GM21526 (cell line): ENCODE results near the gene SEMA3F.

Experiments
- ATAC-seq: cut with Tn5 transposase; IDR thresholded peaks from one replicate; pipeline ENCODE4 v1.9.1; 2021; ENCODE audit warnings: moderate library complexity; ENCODE audit not compliant: unreplicated experiment, low FRiP score

Gene SEMA3F

DNA sequence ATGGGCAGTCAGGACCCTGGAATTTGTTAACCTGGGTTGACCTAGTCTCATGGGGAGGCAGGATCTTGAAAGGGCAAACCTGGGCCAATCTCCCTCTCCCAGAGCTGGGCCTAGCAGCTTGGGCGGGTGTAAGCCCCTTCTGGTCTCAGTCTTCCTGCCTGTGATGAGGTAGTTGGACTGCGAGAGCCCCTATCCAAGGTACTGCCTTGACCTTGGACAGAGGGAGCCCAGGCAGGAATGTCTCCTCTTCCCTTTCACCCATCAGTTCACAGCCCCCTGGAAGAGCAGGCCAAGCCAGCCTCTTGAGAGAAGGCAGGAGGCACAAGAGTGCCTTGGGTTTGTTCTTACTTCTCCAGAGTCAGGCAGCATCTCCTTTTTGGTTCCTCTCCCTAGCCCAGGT lies 24.7 kb upstream of the SEMA3F start:
- no peak for ATAC-seq

DNA sequence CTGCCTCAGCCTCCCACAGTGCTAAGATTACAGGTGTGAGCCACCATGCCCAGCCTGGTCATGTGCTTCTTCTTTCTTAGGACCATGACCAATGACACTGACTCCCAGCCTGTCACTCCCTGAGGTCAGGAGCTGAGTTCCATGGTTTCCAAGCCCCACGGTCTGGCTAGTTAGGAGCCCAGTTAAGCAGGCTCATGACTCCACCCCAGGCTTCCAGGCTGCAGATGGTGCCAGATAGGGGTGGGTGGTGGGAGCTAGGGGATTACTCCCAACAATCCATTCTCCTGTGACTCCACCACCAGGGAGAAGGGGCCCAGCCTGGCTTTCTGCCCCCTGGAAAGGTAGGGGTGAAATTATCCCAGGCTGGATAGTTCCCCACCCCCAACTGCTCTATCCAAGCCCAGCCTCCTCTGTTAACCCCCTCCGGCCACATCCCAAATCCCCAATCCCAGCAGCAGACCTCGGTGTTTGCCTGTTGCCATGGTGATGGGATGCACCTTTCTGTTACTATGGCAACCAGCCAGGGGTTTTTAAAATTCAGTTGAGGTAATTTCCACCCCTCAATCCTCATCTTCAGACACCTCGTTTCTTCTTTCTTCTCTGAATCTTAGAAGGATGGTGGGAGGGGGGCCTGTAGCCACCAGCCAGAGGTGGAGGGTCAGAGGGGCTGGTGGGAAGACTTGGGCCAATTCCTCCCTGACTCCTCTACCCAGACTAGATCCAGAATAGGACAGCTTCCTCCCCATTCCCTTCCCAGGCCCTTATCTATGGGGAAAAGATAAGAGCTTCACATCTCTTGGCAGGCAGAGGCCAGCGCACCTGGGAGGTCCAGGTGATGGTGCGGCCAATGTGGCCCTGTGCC lies 22.5 kb upstream of the SEMA3F start:
- no peak for ATAC-seq

DNA sequence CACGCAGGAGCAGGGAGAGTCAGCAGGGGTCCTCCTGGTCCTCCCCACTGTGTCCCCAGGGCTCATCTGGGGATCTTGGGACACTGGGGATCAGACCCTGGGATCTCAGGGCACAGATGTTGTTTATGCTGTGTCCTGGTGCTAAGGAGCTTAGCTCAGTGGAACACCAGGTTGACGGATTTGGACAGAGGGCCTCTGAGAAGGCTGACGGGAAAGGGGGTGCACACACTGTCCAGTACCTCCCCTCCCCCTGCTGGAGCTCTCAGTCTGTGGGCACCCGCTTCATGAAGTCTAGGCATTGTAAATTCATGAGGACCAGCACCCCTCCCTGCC lies 21.9 kb upstream of the SEMA3F start:
- no peak for ATAC-seq

DNA sequence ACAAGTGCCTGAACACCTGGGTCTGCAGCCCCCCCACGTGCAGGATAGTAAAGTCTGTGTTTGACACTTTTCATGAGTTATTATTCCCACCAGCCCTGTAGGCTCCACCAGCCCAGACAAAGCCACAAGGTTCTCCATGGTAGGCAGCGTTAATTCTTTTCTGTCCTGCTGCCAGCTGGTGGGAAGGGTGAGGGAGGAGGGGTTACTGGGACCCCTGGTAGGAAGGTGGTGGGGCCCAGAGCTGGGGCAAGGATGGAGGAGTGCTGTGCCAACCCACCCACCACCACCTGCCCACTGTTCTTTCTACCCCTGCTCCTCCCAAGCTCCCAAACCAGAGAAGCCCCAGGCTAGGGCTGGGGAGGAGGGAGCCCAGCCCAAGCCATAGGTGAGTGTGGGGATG lies 20.8 kb upstream of the SEMA3F start:
- no peak for ATAC-seq

DNA sequence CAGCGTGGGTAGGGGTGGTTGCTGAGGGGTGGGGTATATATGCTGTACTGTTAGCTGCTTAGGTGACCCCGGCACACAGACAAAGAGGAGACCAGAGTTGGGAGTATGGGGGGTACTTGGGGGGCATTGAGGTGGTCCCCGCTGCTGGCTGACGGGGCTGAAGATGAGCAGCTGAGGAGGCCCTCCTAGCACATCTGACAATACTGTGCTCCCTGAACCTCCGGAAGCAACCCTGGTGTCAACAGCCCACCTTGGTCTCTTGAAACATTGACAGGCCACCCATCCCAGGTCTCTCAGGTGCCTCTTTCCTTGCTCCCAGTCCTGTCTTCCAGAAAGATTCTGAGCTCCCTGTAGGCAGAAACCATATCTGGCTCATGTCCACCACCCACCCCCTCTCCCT lies 19.2 kb upstream of the SEMA3F start:
- no peak for ATAC-seq

DNA sequence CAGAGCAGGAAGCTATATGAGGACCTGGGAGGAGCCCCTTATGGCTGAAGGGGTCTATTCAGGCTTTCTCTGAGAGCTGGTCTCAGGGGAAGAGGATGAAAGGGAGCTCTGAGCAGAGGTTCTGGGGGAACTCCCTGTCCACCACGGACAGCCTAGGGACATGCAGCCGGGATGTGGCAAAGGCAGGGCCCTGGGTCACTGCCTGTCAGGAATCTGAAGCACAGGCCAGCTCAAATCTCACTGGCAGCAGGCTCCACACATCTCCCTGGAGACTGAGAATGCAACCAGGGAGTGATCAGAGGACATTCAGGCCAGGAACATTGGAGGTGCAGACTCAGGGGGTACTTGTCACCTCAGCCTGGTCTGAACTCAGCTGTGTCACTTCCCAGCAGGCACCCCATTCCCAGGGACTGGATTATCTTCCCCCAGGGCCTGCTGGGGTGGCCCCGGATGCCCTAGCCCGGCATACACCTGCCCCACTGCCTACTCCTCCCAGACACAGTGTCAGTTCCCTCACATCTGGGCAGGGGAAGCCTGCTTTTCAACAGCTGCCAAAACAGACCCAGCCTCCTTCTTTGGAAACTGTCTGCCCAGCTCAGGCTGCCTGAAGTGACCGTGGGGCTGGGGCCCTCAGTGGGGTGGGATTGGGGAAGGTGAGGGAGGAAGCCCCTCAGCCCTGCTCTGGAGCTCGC lies 18.3 kb upstream of the SEMA3F start:
- ATAC-seq, result no peak

DNA sequence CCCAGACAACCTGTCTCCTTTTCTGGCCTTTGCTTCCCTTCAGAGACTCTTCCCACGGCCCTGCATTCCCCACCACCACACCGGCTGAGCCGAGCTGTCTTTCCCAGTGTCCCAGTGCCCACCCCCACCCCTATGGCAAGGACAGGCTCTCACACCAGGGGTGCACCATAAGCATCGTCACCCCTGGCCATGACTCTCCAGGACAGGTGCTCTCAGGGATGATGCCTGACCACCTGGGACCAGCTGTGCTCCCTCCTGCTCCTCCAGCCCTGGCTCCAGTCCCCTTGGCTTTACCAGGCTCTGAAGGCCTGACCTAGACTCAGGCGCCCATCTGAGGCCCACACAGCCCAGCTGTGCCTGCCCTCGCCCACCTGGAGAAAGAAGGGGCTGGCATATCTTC lies 17.6 kb upstream of the SEMA3F start:
- ATAC-seq, result no peak

DNA sequence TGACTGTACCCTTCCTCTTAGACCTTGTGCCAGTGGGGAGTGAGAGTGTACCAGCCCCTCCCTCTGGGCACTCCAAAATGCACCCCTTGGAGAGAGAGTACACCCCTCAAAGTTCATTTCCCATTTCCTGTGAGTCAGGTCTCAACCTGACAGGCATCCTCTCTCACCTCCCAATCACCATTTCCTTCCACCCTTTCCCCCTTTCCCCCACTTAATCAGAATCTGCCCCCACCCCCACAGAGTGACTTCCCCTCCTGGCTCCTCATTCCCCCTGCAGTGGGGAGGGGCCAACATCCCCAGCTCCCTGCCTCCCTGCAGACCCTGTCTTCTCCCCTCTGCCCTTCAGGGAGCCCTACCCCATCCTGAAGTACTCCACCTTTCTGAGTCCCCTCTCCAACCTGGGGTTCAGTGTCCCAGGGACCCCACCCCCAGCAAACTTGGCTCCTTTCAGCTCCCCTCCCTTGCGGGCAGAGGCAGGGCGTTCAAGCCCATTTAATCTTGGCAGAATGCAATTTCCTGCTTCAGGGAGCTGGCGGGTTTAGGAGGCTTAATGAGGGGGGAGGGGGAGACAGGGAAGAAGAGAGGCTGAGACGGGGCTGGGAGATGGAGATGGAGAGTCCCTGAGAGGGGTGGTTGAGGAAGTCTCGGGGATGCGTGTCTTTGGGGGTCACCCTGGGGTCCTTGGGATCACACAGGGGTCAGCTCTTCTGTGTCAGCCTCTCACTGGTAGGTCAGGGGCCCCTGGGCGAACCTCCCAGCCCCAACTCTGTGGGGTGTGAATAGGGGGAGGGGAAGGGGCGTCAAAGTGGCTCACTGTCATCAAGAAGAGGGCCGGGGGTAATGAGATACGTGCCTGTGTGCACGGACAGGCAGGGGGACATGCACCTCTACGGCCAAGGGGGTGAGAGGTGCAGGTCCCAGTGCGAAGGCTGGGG lies 16.6 kb upstream of the SEMA3F start:
- no peak for ATAC-seq

DNA sequence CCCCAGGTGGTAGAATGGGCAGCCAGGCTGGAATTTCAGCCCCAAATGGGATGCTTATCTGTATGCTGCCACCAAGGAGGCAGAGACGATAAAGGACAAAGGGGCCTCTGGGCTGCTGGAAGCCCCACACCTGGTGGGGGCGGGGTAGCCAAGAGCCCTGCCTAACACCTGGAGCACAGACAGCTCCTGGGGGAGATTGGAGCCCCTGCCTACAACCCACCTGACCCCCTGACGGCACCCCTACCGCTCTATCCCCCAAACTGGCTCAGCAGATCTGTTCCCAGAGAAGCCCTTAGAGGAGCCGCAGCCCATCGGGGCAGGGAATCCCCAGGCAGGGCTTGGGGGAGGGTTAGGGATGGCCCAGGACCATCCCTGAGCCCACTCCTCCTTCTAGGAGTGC lies 15.8 kb upstream of the SEMA3F start:
- ATAC-seq, result no peak

DNA sequence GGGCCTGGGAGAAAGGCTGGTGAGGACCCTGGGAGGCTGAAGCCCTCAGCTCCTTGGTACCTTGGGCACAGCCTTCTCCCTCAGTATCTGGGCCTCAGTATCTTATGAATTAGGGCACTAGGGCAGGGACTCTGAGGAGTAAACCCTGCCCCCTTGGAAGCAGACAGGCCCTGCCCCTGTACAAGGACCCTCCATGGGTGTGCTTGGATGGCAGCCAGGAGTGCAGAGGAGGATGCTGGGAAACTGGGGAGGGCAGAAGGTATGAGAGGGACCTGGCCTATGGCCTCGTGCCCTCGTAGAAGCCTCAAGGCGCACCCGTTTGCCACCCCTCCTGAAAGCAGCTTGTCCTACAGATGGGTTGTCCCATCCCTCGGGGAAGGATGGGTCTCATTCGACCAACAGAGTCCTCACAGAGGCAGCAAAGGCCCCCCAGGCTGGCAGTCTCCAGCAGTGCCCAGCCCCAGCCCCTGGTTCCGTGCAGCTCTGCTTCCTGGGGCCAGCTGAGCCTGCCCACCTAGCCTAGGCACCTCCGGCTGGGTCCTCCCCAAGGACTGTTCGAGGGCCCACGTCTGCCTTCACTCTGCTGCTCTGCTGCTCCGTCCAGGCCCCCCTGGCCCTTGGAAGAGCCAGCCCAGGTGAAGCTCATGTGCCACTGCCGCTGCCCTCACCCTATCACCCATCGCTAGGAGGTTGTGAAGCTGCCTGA lies 15.3 kb upstream of the SEMA3F start:
- no peak for ATAC-seq

DNA sequence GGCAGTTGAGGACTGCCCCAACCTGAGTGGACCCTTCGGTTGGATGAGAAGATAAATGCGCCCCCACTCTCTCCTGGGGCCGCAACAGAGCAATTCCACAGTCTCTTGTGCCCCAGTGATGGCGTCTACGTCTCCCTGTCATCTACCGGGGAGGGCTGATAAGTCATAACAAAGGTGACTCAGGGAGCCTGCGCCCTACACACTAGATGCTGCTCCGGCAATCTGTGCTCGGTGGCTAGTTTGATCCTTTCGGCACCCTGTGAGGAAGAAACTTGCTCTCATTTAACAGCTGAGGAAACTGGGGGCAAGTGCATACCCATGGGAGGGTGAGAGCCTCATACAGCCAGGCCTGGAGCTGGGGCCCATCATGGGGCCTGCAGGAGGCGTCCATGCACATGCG lies 14.1 kb upstream of the SEMA3F start:
- no peak for ATAC-seq

DNA sequence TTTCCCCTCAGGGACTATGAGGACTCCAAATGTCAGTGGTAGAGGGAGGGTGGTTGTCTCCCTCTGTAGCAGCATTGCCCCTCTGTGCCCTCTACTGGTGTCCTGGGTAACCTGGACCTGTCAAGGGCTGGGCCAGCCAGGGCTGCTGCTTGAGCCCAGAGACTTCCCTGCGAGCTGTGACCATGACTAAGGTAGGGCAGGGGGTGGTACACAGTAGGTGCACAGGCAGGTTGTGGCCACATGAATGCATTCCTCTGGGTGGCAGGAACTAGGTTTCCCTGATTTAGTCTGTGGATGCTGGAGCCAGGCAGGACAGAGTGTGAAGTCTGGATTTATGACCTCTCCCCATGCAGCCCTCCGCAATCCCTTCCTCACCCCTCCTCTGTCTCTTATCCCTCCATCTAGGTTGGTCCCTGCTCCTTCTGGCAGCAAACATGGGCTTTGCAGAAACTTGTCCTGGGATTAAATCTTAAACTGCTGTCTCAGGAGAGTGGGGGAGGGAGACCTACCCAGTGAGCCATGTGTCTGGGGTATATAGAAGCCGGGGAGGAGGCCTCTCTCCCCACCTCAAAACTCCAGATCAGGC lies 8.7 kb upstream of the SEMA3F start:
- no peak for ATAC-seq

DNA sequence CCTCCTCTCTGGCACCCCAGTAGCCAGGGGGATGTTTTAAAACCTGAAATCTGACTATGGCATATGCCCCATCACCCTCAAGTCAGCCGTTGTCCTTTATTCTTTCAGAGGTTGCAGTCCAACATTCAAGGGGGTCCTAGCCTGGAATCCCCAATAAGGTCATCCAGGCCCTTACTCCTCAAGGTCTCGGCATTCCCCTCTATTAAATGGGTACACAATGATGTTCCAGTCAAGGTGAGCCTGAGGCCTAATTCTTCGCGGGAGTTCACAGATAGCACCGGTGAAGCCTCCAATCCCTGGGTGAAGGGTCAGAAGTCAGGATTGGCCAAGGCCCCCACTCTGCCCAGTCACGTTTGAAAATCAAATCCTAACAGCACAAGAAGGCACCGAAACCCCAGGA lies 8.1 kb upstream of the SEMA3F start:
- no peak for ATAC-seq

DNA sequence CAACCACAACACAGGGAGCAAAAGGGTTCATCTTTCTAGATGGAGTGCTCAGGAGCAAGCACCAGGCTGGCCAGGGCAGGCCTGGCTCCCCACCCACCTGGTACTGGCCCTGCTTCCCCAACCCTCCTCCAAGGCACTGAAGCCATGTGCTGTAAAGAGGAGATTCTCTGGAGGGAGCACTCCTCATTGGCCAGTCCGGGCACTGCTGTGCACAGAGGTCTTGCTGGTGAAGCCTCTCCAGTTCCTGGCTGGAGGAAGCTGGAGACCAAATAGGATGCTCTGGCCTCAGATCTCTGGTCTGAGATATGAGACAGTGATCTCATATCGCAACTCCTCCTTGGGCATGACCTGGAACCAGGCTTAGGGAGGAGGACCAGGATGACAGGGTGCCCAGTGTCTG lies 7.7 kb upstream of the SEMA3F start:
- ATAC-seq, result no peak

DNA sequence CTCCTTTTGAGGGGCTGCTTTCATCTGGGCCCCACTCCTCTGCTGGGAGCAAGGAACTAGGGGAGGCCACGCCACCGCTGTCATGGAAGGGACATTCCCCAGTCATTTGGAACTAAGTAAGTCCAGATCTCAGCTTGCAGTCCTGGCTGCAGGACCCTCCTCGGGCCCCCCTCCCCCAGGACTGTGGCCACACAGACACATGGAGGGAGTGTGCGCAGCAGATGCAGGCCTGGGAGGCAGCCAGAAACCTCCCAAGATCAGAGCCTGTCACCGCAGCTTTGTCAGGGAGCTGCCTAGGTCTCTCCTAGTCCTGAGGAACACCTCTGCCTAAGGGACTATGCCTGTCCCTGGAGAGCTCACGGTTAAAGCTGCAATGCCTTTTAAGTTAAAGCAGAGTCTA lies 7.3 kb upstream of the SEMA3F start:
- ATAC-seq, result no peak

DNA sequence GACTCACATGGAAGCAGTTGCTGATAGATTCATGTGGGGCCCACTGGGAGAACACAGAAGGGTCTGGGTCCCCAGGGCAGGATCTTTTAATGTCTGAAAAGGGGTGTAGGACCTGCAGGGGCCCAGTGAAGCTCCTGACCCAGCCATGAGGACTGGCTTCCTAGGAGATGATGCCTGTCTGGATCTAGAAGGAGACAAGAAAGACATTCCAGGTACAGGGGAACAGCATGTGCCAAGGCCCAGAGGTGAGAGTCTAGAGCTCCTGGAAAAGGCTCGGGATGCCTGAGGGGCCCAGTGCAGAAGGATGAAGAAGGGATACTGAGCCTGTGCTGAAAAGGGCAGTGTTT lies 4.7 kb upstream of the SEMA3F start:
- ATAC-seq, result no peak

DNA sequence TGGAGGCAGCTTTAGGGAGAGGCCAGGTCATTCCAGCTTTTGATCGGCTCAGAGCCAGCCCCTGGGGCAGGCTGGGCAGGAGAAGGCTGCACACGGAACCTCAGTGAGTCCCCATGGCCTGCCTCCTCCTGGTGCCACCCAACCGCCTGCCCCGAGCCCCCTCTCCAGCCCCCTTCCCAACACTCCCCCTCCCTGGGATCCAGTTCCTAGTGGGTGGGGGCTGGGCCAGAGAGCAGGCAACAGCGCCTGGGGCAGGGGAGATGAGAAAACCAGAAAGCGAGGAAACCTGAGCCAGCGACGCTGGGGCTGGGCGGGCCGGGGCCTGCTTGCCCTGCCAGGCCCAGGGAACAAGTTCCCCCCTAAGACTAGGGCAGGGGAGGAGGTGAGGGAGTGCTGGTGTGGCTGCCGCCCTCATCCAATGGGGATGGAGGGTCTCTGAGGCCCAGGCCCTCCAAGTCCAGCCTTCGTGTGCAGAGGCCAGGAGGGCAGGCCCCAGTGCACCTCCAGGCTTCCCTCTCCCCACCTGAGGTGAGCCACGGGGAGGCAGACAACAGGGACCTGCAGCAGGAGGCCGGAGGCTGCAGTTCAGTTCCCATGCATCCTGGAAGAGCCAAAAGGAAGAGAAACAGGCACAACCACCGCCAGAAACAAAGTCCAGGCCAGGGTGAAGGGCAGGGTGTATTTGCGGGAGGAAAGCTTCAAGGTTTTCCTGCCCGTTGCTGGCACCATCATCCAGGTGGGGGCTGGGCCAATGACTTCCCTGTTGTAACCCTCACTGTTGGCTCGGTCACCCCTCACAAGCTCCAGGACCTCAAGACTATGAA lies 4.0 kb upstream of the SEMA3F start:
- no peak for ATAC-seq

DNA sequence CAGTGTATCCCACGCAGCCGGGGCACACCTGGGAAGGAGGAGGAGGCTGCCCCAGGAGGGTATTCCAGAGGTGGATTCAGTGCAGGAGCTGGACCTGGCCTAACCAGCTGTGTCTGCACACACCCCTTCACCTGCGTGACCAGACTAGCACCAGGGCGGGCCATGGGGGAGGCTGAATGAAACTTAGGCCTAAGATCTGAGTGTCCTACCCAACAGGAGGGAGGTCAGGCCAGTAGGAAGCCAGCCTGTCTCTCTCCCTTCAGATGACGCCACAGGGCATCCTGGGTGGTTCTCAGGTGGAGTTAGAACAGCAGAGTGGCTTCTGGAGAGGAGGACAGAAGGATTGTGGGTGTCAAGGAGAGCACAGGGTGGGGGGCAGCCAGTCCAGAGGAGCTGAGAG lies 3.4 kb upstream of the SEMA3F start:
- ATAC-seq, result no peak

DNA sequence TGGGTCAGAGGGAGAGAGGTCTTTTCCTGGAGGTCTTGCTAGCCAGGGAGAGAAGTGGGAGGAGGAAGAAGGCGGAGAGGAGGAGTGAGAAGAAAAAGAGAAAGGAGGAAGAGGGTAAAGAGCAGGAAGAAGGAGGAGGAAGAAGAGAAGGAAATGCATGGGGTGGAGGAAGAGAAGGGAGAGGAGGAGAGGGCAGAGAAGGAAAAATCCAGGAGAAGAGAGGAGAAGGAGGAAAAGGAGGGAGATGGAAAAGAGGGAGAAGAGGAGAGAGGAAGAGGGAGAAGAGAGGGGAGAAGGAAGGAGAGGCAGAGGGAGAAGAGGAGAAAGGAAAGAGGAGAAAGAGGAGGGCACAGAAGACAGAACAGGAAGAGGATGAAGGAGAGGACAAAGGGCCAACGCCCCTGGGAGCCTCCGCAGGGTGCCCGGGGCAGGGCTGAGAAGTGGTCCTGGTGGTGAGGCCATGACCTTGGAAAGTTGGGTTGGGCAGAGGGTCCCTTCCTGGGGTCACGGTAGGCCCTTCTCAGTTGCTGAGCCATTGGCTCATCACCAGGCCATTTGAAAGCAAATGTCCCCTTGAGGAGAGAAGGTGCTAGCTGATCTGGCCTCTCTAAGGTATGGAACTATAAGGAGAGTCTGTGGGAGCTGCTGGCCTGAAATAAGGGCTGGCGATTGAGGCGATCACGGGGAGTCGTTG lies 1.2 kb upstream of the SEMA3F start:
- ATAC-seq, result no peak
